ENCODE results near the gene AFG1L. TPM values are rescaled to one million over a fixed set of nuclear protein-coding genes. Genes with fewer than 3 reads are reported as not detected.

Gene AFG1L
- total RNA-seq, 4 donors from 2014 or later: 2.8 to 10.5 (median 3.9) TPM

GRCh38 chr6:108417027-108417426 lies 122.2 kb downstream of the AFG1L start:
- 78 to 84% methylated on average over 6 of the region's 6 CpGs for WGBS, 2 donors
- intact Hi-C loops (cut with DNase I): no loop called here
- Histone ChIP-seq H3K9me3 (no peaks in the 10 kb centered on the region), H3K4me3 (no peak overlapping the region), H3K36me3 (no peaks in the 10 kb centered on the region), H3K27ac (no peak overlapping the region), H3K4me1 (no peaks in the 10 kb centered on the region), H3K27me3 (no peaks in the 10 kb centered on the region)
- no peak for DNase-seq
- no peak for TF ChIP-seq CTCF (IDR thresholded peaks at IDR 0.05)
- TF ChIP-seq POLR2A (IDR thresholded peaks at IDR 0.05): no peak

GRCh38 chr6:108419474-108419873 lies 124.6 kb downstream of the AFG1L start:
- Histone ChIP-seq H3K4me1 (no peaks in the 10 kb centered on the region), H3K4me3 (no peak overlapping the region), H3K27ac (no peak overlapping the region), H3K27me3 (no peaks in the 10 kb centered on the region), H3K36me3 (no peaks in the 10 kb centered on the region), H3K9me3 (no peaks in the 10 kb centered on the region)
- no peak for TF ChIP-seq POLR2A (IDR thresholded peaks at IDR 0.05)
- TF ChIP-seq CTCF (IDR thresholded peaks at IDR 0.05): no peak
- no peak for DNase-seq
- 88% methylated on average over 1 of the region's 1 CpG for WGBS, 2 donors
- intact Hi-C loops (cut with DNase I): no loop called here

- no peak overlapping the region for H3K27ac ChIP-seq
- intact Hi-C loops (cut with DNase I): no loop called here
- 59 to 61% methylated on average over 2 of the region's 2 CpGs for WGBS, 2 donors
- no peak for DNase-seq
- no peaks in the 10 kb centered on the region for H3K36me3 ChIP-seq
- no peak for TF ChIP-seq POLR2A (IDR thresholded peaks at IDR 0.05)
- TF ChIP-seq CTCF (IDR thresholded peaks at IDR 0.05): no peak
- H3K9me3 ChIP-seq: no peaks in the 10 kb centered on the region
- no peak overlapping the region for H3K4me3 ChIP-seq
- no peaks in the 10 kb centered on the region for H3K27me3 ChIP-seq
- no peaks in the 10 kb centered on the region for H3K4me1 ChIP-seq
These were observed 125.2 kb downstream of the AFG1L start for GRCh38 chr6:108419934-108420609.

GRCh38 chr6:108421366-108421765 lies 126.5 kb downstream of the AFG1L start:
- intact Hi-C loops (cut with DNase I): no loop called here
- TF ChIP-seq POLR2A (IDR thresholded peaks at IDR 0.05) (no peak), CTCF (IDR thresholded peaks at IDR 0.05) (no peak)
- no peak overlapping the region for H3K4me3 ChIP-seq
- no peak for DNase-seq
- no peak overlapping the region for H3K27ac ChIP-seq
- no peaks in the 10 kb centered on the region for H3K9me3 ChIP-seq
- 93 to 95% methylated on average over 6 of the region's 6 CpGs for WGBS, 2 donors
- no peaks in the 10 kb centered on the region for H3K27me3 ChIP-seq
- H3K36me3 ChIP-seq: no peaks in the 10 kb centered on the region
- H3K4me1 ChIP-seq: no peaks in the 10 kb centered on the region

- WGBS, 2 donors: 61 to 74% methylated on average over 1 of the region's 1 CpG
- intact Hi-C loops (cut with DNase I): no loop called here
- H3K4me3 ChIP-seq: no peak overlapping the region
These were observed 129.3 kb downstream of the AFG1L start for GRCh38 chr6:108423982-108424705.

More at GRCh38 chr6:108423982-108424705, 129.3 kb downstream of the AFG1L start:
- DNase-seq: no peak
- Histone ChIP-seq H3K36me3 (no peaks in the 10 kb centered on the region), H3K9me3 (no peaks in the 10 kb centered on the region), H3K27me3 (no peaks in the 10 kb centered on the region), H3K4me1 (no peaks in the 10 kb centered on the region), H3K27ac (no peak overlapping the region)
- TF ChIP-seq POLR2A (IDR thresholded peaks at IDR 0.05) (no peak), CTCF (IDR thresholded peaks at IDR 0.05) (no peak)
